Measurements from ENCODE around the gene OVCA2.

GRCh38 chr17:2062571-2063183, 20.9 kb downstream of the OVCA2 start:
- TF ChIP-seq CEBPB (IDR thresholded peaks at IDR 0.05) (no peak), CTCF (IDR thresholded peaks at IDR 0.05) (no peak), MAX (IDR thresholded peaks at IDR 0.05) (no peak), FOSL2 (IDR thresholded peaks at IDR 0.05) (no peak), FOSL2 (CRISPR knock-in tag; IDR thresholded peaks at IDR 0.05) (no peak), JUNB (IDR thresholded peaks at IDR 0.05) (no peak), POLR2A (IDR thresholded peaks at IDR 0.05; ENCODE audit: low read length) (no peak), REST (IDR thresholded peaks at IDR 0.05) (no peak), SMC3 (IDR thresholded peaks at IDR 0.05) (no peak), KDM1A (IDR thresholded peaks at IDR 0.05; ENCODE audit: low read depth) (no peak)

All from A549 (cell line).